ENCODE data around the gene PITPNM3.

- TF ChIP-seq POLR2A (IDR thresholded peaks at IDR 0.05) (no peak), CTCF (IDR thresholded peaks at IDR 0.05) (no peak)
These were observed 17.8 kb upstream of the PITPNM3 start for GRCh38 chr17:6573982-6574686.
